ENCODE data around the gene SLC16A3. TPM values are rescaled to one million over a fixed set of nuclear protein-coding genes. Genes with fewer than 3 reads are reported as not detected.
A peak's percentile ranks its signal among the peaks of the same experiment; 100 is the strongest.

SLC16A3 gene
- total and polyA plus RNA-seq, 7 experiments from 2014 or later: 1.4 to 264 (median 15.9) TPM

GRCh38 chr17:82269138-82269881, 40.5 kb downstream of the SLC16A3 start:
- H3K9me3 ChIP-seq (ENCODE audit: control insufficient read depth in 2 of 3, low read length in 3 of 3): no peaks in the 10 kb centered on the region
- Mint-ChIP-seq H3K27me3 (no peaks in the 10 kb centered on the region), H3K4me1 (peaks cover 42 to 73% (median 65%) of the 10 kb centered on the region in 7 donors), H3K36me3 (peaks cover 4 to 37% (median 17%) of the 10 kb centered on the region in 5 donors), H3K9me3 (no peaks in the 10 kb centered on the region), H3K4me3 (peak overlapping the region; percentile 24 to 88 (median 74)), H3K27ac (peak overlapping the region; percentile 6 to 93 (median 82))
- DNase-seq: no peak
- ChIA-PET POLR2A (interaction anchor here (1.0 to 2.6 kb wide), 4 partner anchors 23 to 68 kb away, joined by 3 to 6 read pairs (median 4); no protein-coding TSS in a partner anchor), CTCF (no interaction called here)
- ATAC-seq: no peak
- H3K27ac ChIP-seq (ENCODE audit: low read depth, low read length): peak overlapping the region; percentile 53
- H3K36me3 ChIP-seq (ENCODE audit: control insufficient read depth in 2 of 3, insufficient read depth in 3 of 3, low read length in 3 of 3): peaks cover 5 to 59% (median 27%) of the 10 kb centered on the region in 3 experiments
- no peak overlapping the region for H3K4me3 ChIP-seq (ENCODE audit: low read length)
- no peaks in the 10 kb centered on the region for H3K27me3 ChIP-seq (ENCODE audit: control insufficient read depth in 2 of 2, insufficient read depth in 2 of 2, low read length in 2 of 2)
- intact Hi-C loops (cut with micrococcal nuclease): no loop called here
- peaks cover 52 to 55% of the 10 kb centered on the region in 2 donors for H3K4me1 ChIP-seq (ENCODE audit: control insufficient read depth in 2 of 2, insufficient read depth in 2 of 2, low read length in 2 of 2)

- Histone ChIP-seq H3K4me1 (ENCODE audit: control insufficient read depth in 2 of 2, insufficient read depth in 2 of 2, low read length in 2 of 2) (peaks cover 52 to 55% of the 10 kb centered on the region in 2 donors), H3K27me3 (ENCODE audit: control insufficient read depth in 2 of 2, insufficient read depth in 2 of 2, low read length in 2 of 2) (no peaks in the 10 kb centered on the region), H3K36me3 (ENCODE audit: control insufficient read depth in 2 of 3, insufficient read depth in 3 of 3, low read length in 3 of 3) (peaks cover 5 to 52% (median 24%) of the 10 kb centered on the region in 3 experiments), H3K27ac (ENCODE audit: low read depth, low read length) (peak overlapping the region; percentile 53), H3K9me3 (ENCODE audit: control insufficient read depth in 2 of 3, low read length in 3 of 3) (no peaks in the 10 kb centered on the region), H3K4me3 (ENCODE audit: low read length) (no peak overlapping the region)
- ATAC-seq: no peak
- H3K27ac Mint-ChIP-seq: peak overlapping the region; percentile 75 to 93 (median 90)
- H3K36me3 Mint-ChIP-seq: peaks cover 4 to 35% (median 17%) of the 10 kb centered on the region in 5 donors
- H3K4me1 Mint-ChIP-seq: peaks cover 45 to 71% (median 65%) of the 10 kb centered on the region in 7 donors
- POLR2A ChIA-PET: interaction anchor here (1.0 to 2.6 kb wide), 4 partner anchors 22 to 69 kb away, joined by 3 to 6 read pairs (median 4); no protein-coding TSS in a partner anchor
- no peaks in the 10 kb centered on the region for H3K9me3 Mint-ChIP-seq
- DNase-seq: peak in 3 of 9 donors; percentile 10 to 38 (median 20)
- intact Hi-C loops (cut with micrococcal nuclease): no loop called here
- H3K27me3 Mint-ChIP-seq: no peaks in the 10 kb centered on the region
- CTCF ChIA-PET: no interaction called here
- H3K4me3 Mint-ChIP-seq: peak overlapping the region; percentile 55 to 88 (median 74)
These were observed 41.1 kb downstream of the SLC16A3 start for GRCh38 chr17:82269882-82270500.

- no peaks in the 10 kb centered on the region for H3K9me3 Mint-ChIP-seq
- Histone ChIP-seq H3K36me3 (ENCODE audit: control insufficient read depth in 2 of 3, insufficient read depth in 3 of 3, low read length in 3 of 3) (peaks cover 5 to 45% (median 18%) of the 10 kb centered on the region in 3 experiments), H3K9me3 (ENCODE audit: control insufficient read depth in 2 of 3, low read length in 3 of 3) (no peaks in the 10 kb centered on the region), H3K27ac (ENCODE audit: low read depth, low read length) (peak overlapping the region; percentile 53), H3K27me3 (ENCODE audit: control insufficient read depth in 2 of 2, insufficient read depth in 2 of 2, low read length in 2 of 2) (no peaks in the 10 kb centered on the region), H3K4me1 (ENCODE audit: control insufficient read depth in 2 of 2, insufficient read depth in 2 of 2, low read length in 2 of 2) (peaks cover 52 to 55% of the 10 kb centered on the region in 2 donors), H3K4me3 (ENCODE audit: low read length) (no peak overlapping the region)
- CTCF ChIA-PET: interaction anchor here (1.2 kb wide), 1 partner anchor 27 kb away, joined by 3 read pairs; no protein-coding TSS in a partner anchor
- peak overlapping the region; percentile 76 to 93 (median 90) for H3K27ac Mint-ChIP-seq
- H3K4me3 Mint-ChIP-seq: peak overlapping the region; percentile 55 to 88 (median 74)
- no peaks in the 10 kb centered on the region for H3K27me3 Mint-ChIP-seq
- peaks cover 4 to 35% (median 15%) of the 10 kb centered on the region in 5 donors for H3K36me3 Mint-ChIP-seq
- peaks cover 46 to 70% (median 64%) of the 10 kb centered on the region in 7 donors for H3K4me1 Mint-ChIP-seq
- POLR2A ChIA-PET: interaction anchor here (0.6 to 1.6 kb wide), 2 partner anchors 9 to 32 kb away, joined by 3 to 4 read pairs; no protein-coding TSS in a partner anchor
- no peak for ATAC-seq
- intact Hi-C loops (cut with micrococcal nuclease): no loop called here
- DNase-seq: no peak
These were observed 41.8 kb downstream of the SLC16A3 start for GRCh38 chr17:82270651-82271050.

GRCh38 chr17:82271401-82271800, 42.6 kb downstream of the SLC16A3 start:
- peak overlapping the region in 7 of 9 donors; percentile 78 to 94 (median 90) for H3K27ac Mint-ChIP-seq
- H3K36me3 Mint-ChIP-seq: peaks cover 4 to 30% (median 14%) of the 10 kb centered on the region in 5 donors
- peak overlapping the region; percentile 97 for H3K27ac ChIP-seq (ENCODE audit: low read depth, low read length)
- no peaks in the 10 kb centered on the region for H3K27me3 Mint-ChIP-seq
- no peak overlapping the region for H3K4me3 ChIP-seq (ENCODE audit: low read length)
- ChIA-PET POLR2A (interaction anchor here (0.6 to 1.2 kb wide), 2 partner anchors 20 to 32 kb away, joined by 3 read pairs; no protein-coding TSS in a partner anchor), CTCF (interaction anchor here (1.2 kb wide), 1 partner anchor 27 kb away, joined by 3 read pairs; no protein-coding TSS in a partner anchor)
- ATAC-seq (no peak), DNase-seq (no peak)
- peaks cover 46 to 65% (median 57%) of the 10 kb centered on the region in 7 donors for H3K4me1 Mint-ChIP-seq
- peaks cover 5 to 38% (median 13%) of the 10 kb centered on the region in 3 experiments for H3K36me3 ChIP-seq (ENCODE audit: control insufficient read depth in 2 of 3, insufficient read depth in 3 of 3, low read length in 3 of 3)
- no peaks in the 10 kb centered on the region for H3K27me3 ChIP-seq (ENCODE audit: control insufficient read depth in 2 of 2, insufficient read depth in 2 of 2, low read length in 2 of 2)
- H3K4me3 Mint-ChIP-seq: peak overlapping the region; percentile 54 to 97 (median 88)
- H3K9me3 Mint-ChIP-seq: no peaks in the 10 kb centered on the region
- intact Hi-C loops (cut with micrococcal nuclease): no loop called here
- no peaks in the 10 kb centered on the region for H3K9me3 ChIP-seq (ENCODE audit: control insufficient read depth in 2 of 3, low read length in 3 of 3)
- peaks cover 46 to 55% of the 10 kb centered on the region in 2 donors for H3K4me1 ChIP-seq (ENCODE audit: control insufficient read depth in 2 of 2, insufficient read depth in 2 of 2, low read length in 2 of 2)

- Mint-ChIP-seq H3K27ac (peak overlapping the region; percentile 92 to 99 (median 96)), H3K36me3 (peaks cover 4 to 23% (median 10%) of the 10 kb centered on the region in 5 donors), H3K4me1 (peaks cover 44 to 53% (median 48%) of the 10 kb centered on the region in 7 donors), H3K4me3 (peak overlapping the region; percentile 80 to 97 (median 93)), H3K9me3 (no peaks in the 10 kb centered on the region), H3K27me3 (no peaks in the 10 kb centered on the region)
- Histone ChIP-seq H3K9me3 (ENCODE audit: control insufficient read depth in 2 of 3, low read length in 3 of 3) (no peaks in the 10 kb centered on the region), H3K36me3 (ENCODE audit: control insufficient read depth in 2 of 3, insufficient read depth in 3 of 3, low read length in 3 of 3) (peaks cover 5 to 29% (median 13%) of the 10 kb centered on the region in 3 experiments), H3K27ac (ENCODE audit: low read depth, low read length) (peak overlapping the region; percentile 97), H3K27me3 (ENCODE audit: control insufficient read depth in 2 of 2, insufficient read depth in 2 of 2, low read length in 2 of 2) (no peaks in the 10 kb centered on the region), H3K4me1 (ENCODE audit: control insufficient read depth in 2 of 2, insufficient read depth in 2 of 2, low read length in 2 of 2) (peaks cover 45 to 50% of the 10 kb centered on the region in 2 donors), H3K4me3 (ENCODE audit: low read length) (peak overlapping the region; percentile 60)
- POLR2A ChIA-PET: interaction anchor here (1.0 to 4.5 kb wide), 5 partner anchors 20 to 36 kb away, joined by 3 to 32 read pairs (median 9); no protein-coding TSS in a partner anchor
- DNase-seq (peak in 8 of 9 donors; percentile 24 to 54 (median 47)), ATAC-seq (peak; percentile 29)
- CTCF ChIA-PET: no interaction called here
- intact Hi-C loops (cut with micrococcal nuclease): loop anchor here (1.0 to 2.0 kb wide), 9 partner anchors 16 to 66 kb away; partner anchors contain the start of genes CD7 (in 1 of the 2) and SLC16A3 (in 1 of the 2)
These were observed 43.9 kb downstream of the SLC16A3 start for GRCh38 chr17:82272495-82273326.

Measured in naive thymus-derived CD4-positive, alpha-beta T cell (primary cell).